Measurements from ENCODE around the gene NKAIN4.

The NKAIN4 gene

DNA sequence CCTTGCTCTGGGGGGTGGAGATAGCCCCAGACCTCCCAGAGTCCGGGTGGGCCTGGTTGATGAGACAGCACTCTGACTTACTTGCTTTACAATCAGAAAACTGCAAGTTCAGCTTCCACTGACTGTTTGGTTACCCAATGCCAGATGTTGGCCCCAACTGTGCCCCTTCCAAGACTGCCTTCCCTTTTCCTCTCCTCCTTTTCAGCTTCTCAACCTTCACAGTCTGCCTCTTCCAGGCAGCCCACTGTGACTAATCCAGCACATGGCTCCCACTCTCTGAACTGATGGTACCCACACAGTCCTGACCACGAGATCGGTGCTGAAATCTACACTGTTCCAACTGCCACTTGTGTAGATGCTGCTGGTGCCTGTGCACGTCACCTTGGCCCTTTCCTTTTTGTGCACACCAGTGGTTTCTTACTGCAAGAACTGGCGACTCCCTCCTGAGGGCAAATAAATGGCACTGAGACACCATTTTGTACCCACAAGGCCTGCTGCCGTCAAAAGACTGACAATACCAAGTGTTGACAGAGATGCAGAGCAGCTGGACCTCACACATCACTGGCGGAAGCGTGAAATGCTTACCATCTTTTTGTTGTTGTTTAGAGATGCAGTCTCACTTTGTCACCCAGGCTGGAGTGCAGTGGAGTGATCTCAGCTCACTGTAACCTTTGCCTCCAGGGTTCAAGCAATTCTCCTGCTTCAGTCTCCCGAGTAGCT lies 16.5 kb upstream of the NKAIN4 start:
- H3K4me3 ChIP-seq (replicated peaks in 1 of 2; ENCODE audit: low read depth in 2 of 2, low read length in 2 of 2): no peak overlapping the region
- no peak for TF ChIP-seq CTCF (IDR thresholded peaks at IDR 0.05; ENCODE audit: low read depth, low read length)
- DNase-seq (ENCODE audit: low read depth in 2 of 2): no peak

- no peak overlapping the region for H3K4me3 ChIP-seq (replicated peaks in 1 of 2; ENCODE audit: low read depth in 2 of 2, low read length in 2 of 2)
- no peak for TF ChIP-seq CTCF (IDR thresholded peaks at IDR 0.05; ENCODE audit: low read depth, low read length)
- DNase-seq (ENCODE audit: low read depth in 2 of 2): no peak
Measured at GRCh38 chr20:63269724-63270123, 15.5 kb upstream of the NKAIN4 start.

DNA sequence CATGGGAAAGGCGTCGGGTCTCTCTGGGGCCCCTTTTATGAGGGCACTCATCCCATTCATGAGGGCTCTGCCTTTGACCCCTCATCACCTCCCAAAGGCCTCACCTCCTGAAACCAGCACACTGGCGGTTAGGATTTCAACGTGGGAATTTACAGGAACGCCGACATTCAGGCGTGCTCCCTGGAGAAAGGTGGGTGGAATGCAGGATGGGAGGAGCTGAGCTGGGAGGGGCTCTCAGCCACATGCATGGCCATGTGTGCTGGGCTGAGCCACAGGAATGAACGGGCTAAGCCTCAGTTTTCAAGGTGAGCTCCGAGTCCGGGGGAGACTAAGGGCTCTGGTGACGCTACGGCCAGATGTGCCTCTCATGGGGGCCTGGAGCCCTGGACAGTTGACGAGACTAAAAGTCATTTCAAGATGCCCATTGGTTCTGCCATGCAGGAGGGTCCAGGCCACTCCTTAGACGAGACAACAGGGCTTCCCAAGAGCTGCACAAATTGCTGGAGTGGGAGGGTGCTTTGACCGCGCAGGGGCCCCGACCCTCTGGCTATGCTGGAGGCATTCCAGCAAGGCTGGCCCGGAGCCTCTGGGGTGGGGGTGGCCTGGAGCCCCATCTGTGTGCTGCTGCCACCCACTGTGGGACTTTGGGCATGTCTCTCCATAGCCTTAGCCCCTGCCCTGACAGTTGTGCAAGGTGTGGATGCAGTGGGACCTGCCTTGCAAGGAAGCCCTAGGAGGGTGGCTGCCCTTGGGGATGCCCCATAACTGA lies 14.6 kb upstream of the NKAIN4 start:
- H3K4me3 ChIP-seq (replicated peaks in 1 of 2; ENCODE audit: low read depth in 2 of 2, low read length in 2 of 2): no peak overlapping the region
- TF ChIP-seq CTCF (IDR thresholded peaks at IDR 0.05; ENCODE audit: low read depth, low read length): no peak
- no peak for DNase-seq (ENCODE audit: low read depth in 2 of 2)

GRCh38 chr20:63268256-63268655 lies 14.0 kb upstream of the NKAIN4 start:
- TF ChIP-seq CTCF (IDR thresholded peaks at IDR 0.05; ENCODE audit: low read depth, low read length): no peak
- H3K4me3 ChIP-seq (replicated peaks in 1 of 2; ENCODE audit: low read depth in 2 of 2, low read length in 2 of 2): no peak overlapping the region

DNA sequence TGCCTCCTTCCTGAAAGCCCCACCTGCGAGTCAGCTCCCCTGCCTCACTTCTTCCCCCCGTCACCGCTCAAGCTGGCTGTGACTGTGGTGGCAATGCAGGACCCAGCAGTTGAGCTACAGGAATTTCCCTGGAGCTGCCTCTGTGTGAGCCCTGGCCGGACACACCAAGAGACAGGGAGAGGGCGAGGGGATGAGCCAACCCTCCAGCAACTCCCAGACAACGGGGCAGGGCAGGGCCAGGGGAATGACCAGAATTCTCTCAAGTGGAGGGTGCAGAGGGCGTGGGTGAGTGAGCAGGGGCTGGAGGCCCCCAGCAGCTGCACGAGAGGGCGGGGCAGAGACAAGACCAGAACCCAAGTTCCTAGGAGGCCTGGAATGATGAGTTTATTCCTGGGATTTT lies 13.4 kb upstream of the NKAIN4 start:
- DNase-seq (ENCODE audit: low read depth in 2 of 2): no peak
- no peak for TF ChIP-seq CTCF (IDR thresholded peaks at IDR 0.05; ENCODE audit: low read depth, low read length)
- no peak overlapping the region for H3K4me3 ChIP-seq (replicated peaks in 1 of 2; ENCODE audit: low read depth in 2 of 2, low read length in 2 of 2)

More at GRCh38 chr20:63268256-63268655, 14.0 kb upstream of the NKAIN4 start:
- DNase-seq (ENCODE audit: low read depth in 2 of 2): no peak

DNA sequence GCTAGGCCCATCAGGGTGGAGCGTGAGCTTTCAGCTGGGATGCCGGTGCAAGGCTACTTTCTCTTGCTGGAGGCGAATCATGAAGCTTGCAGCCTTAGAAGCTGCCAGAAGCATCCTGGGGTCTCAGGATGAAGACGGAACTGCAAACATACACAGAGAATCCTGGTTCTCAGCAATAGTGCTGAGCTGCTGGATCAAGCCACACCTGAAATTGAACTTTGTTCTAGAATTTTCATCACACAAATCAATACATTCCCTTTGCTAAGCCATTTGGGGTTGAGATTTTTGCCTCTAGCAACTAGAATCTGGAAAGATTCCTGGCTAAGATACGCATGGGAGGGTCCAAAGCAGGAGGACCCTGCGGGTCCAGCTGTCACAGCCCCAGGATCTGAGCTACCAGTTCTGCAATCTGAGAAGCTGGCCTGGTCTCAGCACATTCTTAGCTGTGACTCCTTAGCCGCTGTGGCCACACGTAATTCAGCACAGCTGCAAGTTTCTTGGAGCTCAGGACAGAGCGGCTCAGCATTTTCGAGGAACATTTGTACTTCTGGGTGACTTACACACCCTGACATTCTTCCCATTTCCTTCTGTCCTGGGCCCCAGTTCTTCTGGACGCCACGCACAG lies 11.7 kb upstream of the NKAIN4 start:
- TF ChIP-seq CTCF (IDR thresholded peaks at IDR 0.05; ENCODE audit: low read depth, low read length): no peak
- no peak for DNase-seq (ENCODE audit: low read depth in 2 of 2)
- H3K4me3 ChIP-seq (replicated peaks in 1 of 2; ENCODE audit: low read depth in 2 of 2, low read length in 2 of 2): no peak overlapping the region

Data from cardiac fibroblast (primary cell).